Keratinocyte (primary cell): ENCODE results near the gene PCP2.

Experiments
- EZH2 ChIP-seq: IDR thresholded peaks from one replicate; pipeline ENCODE4 v1.6.1; 2012; ENCODE audit warnings: inconsistent platforms, mild to moderate bottlenecking, low read length, moderate library complexity
- TF ChIP-seq, protein P1 (sequence below), 3 experiments: IDR thresholded peaks in 1 of 3; conservative IDR thresholded peaks in 1 of 3; optimal IDR thresholded peaks in 1 of 3; 2 replicates in 2 of 3; 3 replicates in 1 of 3; pipeline versions ENCODE3 to v1.5.1; 2011; ENCODE audit warnings: low read length in 3 of 3, mild to moderate bottlenecking in 3 of 3, moderate library complexity in 2 of 3, control low read depth in 1 of 3, inconsistent platforms in 1 of 3; ENCODE audit not compliant: insufficient read depth in 2 of 3; ENCODE audit errors: extremely low read depth in 1 of 3

DNA sequence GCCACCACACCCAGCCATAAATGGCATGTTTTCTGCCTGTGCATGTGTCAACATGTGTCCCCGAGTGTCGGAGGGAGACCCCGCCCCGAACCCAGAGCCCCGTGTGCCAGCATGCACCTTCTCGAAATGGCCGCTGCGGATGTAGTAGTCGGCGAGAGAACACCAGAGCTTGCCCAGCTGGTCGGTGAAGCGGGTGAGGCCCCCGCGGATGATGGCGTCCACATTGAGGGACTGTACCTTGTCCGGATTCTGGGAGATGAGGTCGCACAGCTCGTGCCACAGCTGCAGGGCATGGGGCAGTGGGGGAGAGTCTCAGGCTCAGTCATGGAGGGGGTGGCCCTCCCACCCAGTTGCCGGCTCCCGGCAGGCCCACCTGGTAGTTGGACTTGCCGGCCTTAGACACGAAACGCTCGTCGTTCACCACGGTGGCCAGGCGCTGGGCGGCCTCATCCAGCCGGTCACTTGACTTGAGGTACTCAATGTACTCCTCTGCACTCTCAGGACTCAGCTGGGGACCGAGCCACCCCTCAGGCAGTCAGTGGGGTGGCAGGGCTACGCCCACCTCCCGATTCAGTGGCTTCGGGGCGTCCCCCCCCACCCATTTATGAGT is 7.7 kb downstream of the PCP2 start:
- TF ChIP-seq, protein P1, sequence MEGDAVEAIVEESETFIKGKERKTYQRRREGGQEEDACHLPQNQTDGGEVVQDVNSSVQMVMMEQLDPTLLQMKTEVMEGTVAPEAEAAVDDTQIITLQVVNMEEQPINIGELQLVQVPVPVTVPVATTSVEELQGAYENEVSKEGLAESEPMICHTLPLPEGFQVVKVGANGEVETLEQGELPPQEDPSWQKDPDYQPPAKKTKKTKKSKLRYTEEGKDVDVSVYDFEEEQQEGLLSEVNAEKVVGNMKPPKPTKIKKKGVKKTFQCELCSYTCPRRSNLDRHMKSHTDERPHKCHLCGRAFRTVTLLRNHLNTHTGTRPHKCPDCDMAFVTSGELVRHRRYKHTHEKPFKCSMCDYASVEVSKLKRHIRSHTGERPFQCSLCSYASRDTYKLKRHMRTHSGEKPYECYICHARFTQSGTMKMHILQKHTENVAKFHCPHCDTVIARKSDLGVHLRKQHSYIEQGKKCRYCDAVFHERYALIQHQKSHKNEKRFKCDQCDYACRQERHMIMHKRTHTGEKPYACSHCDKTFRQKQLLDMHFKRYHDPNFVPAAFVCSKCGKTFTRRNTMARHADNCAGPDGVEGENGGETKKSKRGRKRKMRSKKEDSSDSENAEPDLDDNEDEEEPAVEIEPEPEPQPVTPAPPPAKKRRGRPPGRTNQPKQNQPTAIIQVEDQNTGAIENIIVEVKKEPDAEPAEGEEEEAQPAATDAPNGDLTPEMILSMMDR (optimal IDR thresholded peaks at IDR 0.05 in 1 of 3, IDR thresholded peaks at IDR 0.05 in 1 of 3, conservative IDR thresholded peaks at IDR 0.05 in 1 of 3; ENCODE audit: extremely low read depth in 1 of 3, insufficient read depth in 2 of 3, low read length in 3 of 3) = no peak
- TF ChIP-seq EZH2 = no peak
